Astrocyte (in vitro differentiated cells and primary cell): ENCODE measurements around the gene SUGCT. TPM values are rescaled to one million over a fixed set of nuclear protein-coding genes. Genes with fewer than 3 reads are reported as not detected.

Experiments used
- DNase-seq: peaks from one replicate; pipeline ENCODE4 v3.0.0-alpha.2; 2010; ENCODE audit warnings: low read depth
- FAIRE-seq: peaks from 2 replicates; lab custom pipeline; 2011; peaks lifted over from hg19 to GRCh38; lab: Jason Lieb, UNC
- H2AFZ ChIP-seq: 2 replicates; pipeline ENCODE4 v1.6.0; 2012; ENCODE audit warnings: low read depth, low read length, inconsistent platforms
- H3K27ac ChIP-seq: 2 replicates; pipeline ENCODE4 v1.5.1; 2011; ENCODE audit warnings: low read depth, low read length, inconsistent platforms
- H3K27me3 ChIP-seq: 2 replicates; pipeline ENCODE4 v1.6.0; 2011; ENCODE audit warnings: low read length, inconsistent platforms; ENCODE audit not compliant: insufficient read depth
- H3K36me3 ChIP-seq: 2 replicates; pipeline ENCODE4 v1.5.1; 2011; ENCODE audit warnings: low read length, inconsistent platforms; ENCODE audit not compliant: insufficient read depth
- H3K4me1 ChIP-seq: 2 replicates; pipeline ENCODE4 v1.5.1; 2011; ENCODE audit warnings: low read length, inconsistent platforms; ENCODE audit not compliant: insufficient read depth
- H3K4me2 ChIP-seq: 2 replicates; pipeline ENCODE4 v1.6.0; 2012; ENCODE audit warnings: low read length, inconsistent platforms
- H3K4me3 ChIP-seq: 2 replicates; pipeline ENCODE4 v1.5.1; 2011; ENCODE audit warnings: low read depth, mild to moderate bottlenecking, low read length, inconsistent platforms; ENCODE audit not compliant: insufficient read depth
- H3K79me2 ChIP-seq: 2 replicates; pipeline ENCODE4 v1.6.0; 2012; ENCODE audit warnings: mild to moderate bottlenecking, low read length, inconsistent platforms; ENCODE audit not compliant: insufficient read depth
- H3K9ac ChIP-seq: 2 replicates; pipeline ENCODE4 v1.6.0; 2012; ENCODE audit warnings: mild to moderate bottlenecking, low read length, inconsistent platforms
- H3K9me3 ChIP-seq: 2 replicates; pipeline ENCODE4 v1.5.1; 2012; ENCODE audit warnings: low read depth, mild to moderate bottlenecking, low read length, inconsistent platforms; ENCODE audit not compliant: insufficient read depth
- H4K20me1 ChIP-seq: 2 replicates; pipeline ENCODE4 v1.6.0; 2012; ENCODE audit warnings: low read length, inconsistent platforms; ENCODE audit not compliant: insufficient read depth
- H3K27ac Mint-ChIP-seq: one replicate; pipeline ENCODE4 v1.8.0; 2021; ENCODE audit warnings: mild to moderate bottlenecking, mixed read lengths; ENCODE audit not compliant: unreplicated experiment
- H3K27me3 Mint-ChIP-seq: one replicate; pipeline ENCODE4 v1.8.0; 2021; ENCODE audit warnings: low read depth, mixed read lengths; ENCODE audit not compliant: unreplicated experiment
- H3K36me3 Mint-ChIP-seq: one replicate; pipeline ENCODE4 v1.8.0; 2021; ENCODE audit warnings: low read depth, mixed read lengths; ENCODE audit not compliant: unreplicated experiment
- H3K4me1 Mint-ChIP-seq: one replicate; pipeline ENCODE4 v1.8.0; 2021; ENCODE audit warnings: low read depth, mixed read lengths; ENCODE audit not compliant: unreplicated experiment
- H3K4me3 Mint-ChIP-seq: one replicate; pipeline ENCODE4 v1.8.0; 2021; ENCODE audit warnings: mild to moderate bottlenecking, moderate library complexity, mixed read lengths; ENCODE audit not compliant: unreplicated experiment
- H3K9me3 Mint-ChIP-seq: one replicate; pipeline ENCODE4 v1.8.0; 2021; ENCODE audit warnings: mild to moderate bottlenecking, mixed read lengths; ENCODE audit not compliant: unreplicated experiment
- CTCF ChIP-seq: IDR thresholded peaks from 2 replicates; pipeline ENCODE4 v1.5.1; 2011; ENCODE audit warnings: low read depth, mild to moderate bottlenecking, inconsistent platforms, low read length, moderate library complexity; ENCODE audit not compliant: insufficient read depth
- EZH2 ChIP-seq: IDR thresholded peaks from 2 replicates; pipeline ENCODE4 v1.6.1; 2012; ENCODE audit warnings: mild to moderate bottlenecking, low read length, inconsistent platforms; ENCODE audit not compliant: insufficient read depth
- total RNA-seq: library from RNA; stranded (reverse); gene quantifications from 2 replicates; pipeline ENCODE4 v1.2.1, GENCODE V29; 2021

The SUGCT gene
- total RNA-seq, 1 donor from 2014 or later: 15.5 TPM

GRCh38 chr7:40903872-40904271 lies 769.1 kb downstream of the SUGCT start:
- Mint-ChIP-seq H3K4me3 (no peak overlapping the region), H3K4me1 (peaks cover 4% of the 10 kb centered on the region), H3K27ac (no peak overlapping the region), H3K9me3 (no peaks in the 10 kb centered on the region), H3K36me3 (peaks cover 2% of the 10 kb centered on the region), H3K27me3 (peaks cover 6% of the 10 kb centered on the region)
- H3K9ac ChIP-seq: no peak overlapping the region
- H3K27me3 ChIP-seq: no peaks in the 10 kb centered on the region
- FAIRE-seq: no peak
- H3K27ac ChIP-seq: no peak overlapping the region
- H3K79me2 ChIP-seq: no peaks in the 10 kb centered on the region
- TF ChIP-seq EZH2: no peak
- TF ChIP-seq CTCF: no peak
- no peak for DNase-seq
- no peaks in the 10 kb centered on the region for H3K36me3 ChIP-seq
- no peak overlapping the region for H3K4me3 ChIP-seq
- no peak overlapping the region for H2AFZ ChIP-seq
- no peak overlapping the region for H3K4me2 ChIP-seq
- H3K4me1 ChIP-seq: no peaks in the 10 kb centered on the region
- no peaks in the 10 kb centered on the region for H4K20me1 ChIP-seq
- no peaks in the 10 kb centered on the region for H3K9me3 ChIP-seq

- Mint-ChIP-seq H3K9me3 (no peaks in the 10 kb centered on the region), H3K27ac (no peak overlapping the region), H3K4me3 (no peak overlapping the region), H3K4me1 (peaks cover 4% of the 10 kb centered on the region), H3K36me3 (no peaks in the 10 kb centered on the region), H3K27me3 (no peaks in the 10 kb centered on the region)
- Histone ChIP-seq H4K20me1 (no peaks in the 10 kb centered on the region), H3K4me1 (no peaks in the 10 kb centered on the region), H3K4me2 (no peak overlapping the region), H3K9ac (no peak overlapping the region), H2AFZ (no peak overlapping the region), H3K9me3 (no peaks in the 10 kb centered on the region), H3K27ac (no peak overlapping the region), H3K4me3 (no peak overlapping the region), H3K79me2 (no peaks in the 10 kb centered on the region), H3K27me3 (no peaks in the 10 kb centered on the region), H3K36me3 (no peaks in the 10 kb centered on the region)
- no peak for FAIRE-seq
- DNase-seq: no peak
- TF ChIP-seq CTCF: no peak
- no peak for TF ChIP-seq EZH2
These were observed 772.5 kb downstream of the SUGCT start for GRCh38 chr7:40907286-40907685.

- Mint-ChIP-seq H3K27me3 (no peaks in the 10 kb centered on the region), H3K4me1 (peaks cover 4% of the 10 kb centered on the region), H3K36me3 (no peaks in the 10 kb centered on the region), H3K9me3 (no peaks in the 10 kb centered on the region), H3K4me3 (no peak overlapping the region), H3K27ac (no peak overlapping the region)
- H2AFZ ChIP-seq: no peak overlapping the region
- no peaks in the 10 kb centered on the region for H4K20me1 ChIP-seq
- TF ChIP-seq EZH2 (no peak), CTCF (no peak)
- DNase-seq (no peak), FAIRE-seq (no peak)
- H3K4me1 ChIP-seq: no peaks in the 10 kb centered on the region
- H3K79me2 ChIP-seq: no peaks in the 10 kb centered on the region
- no peak overlapping the region for H3K9ac ChIP-seq
- no peaks in the 10 kb centered on the region for H3K36me3 ChIP-seq
- H3K27ac ChIP-seq: no peak overlapping the region
- H3K4me2 ChIP-seq: no peak overlapping the region
- H3K4me3 ChIP-seq: no peak overlapping the region
- no peaks in the 10 kb centered on the region for H3K27me3 ChIP-seq
- no peaks in the 10 kb centered on the region for H3K9me3 ChIP-seq
These were observed 774.7 kb downstream of the SUGCT start for GRCh38 chr7:40909346-40909980.
